ENCODE results near the gene SLC16A6. TPM values are rescaled to one million over a fixed set of nuclear protein-coding genes. Genes with fewer than 3 reads are reported as not detected.

Gene SLC16A6
- polyA plus RNA-seq, 1 of the 3 experiments (the other 2 are of a cell fraction): not detected

DNA sequence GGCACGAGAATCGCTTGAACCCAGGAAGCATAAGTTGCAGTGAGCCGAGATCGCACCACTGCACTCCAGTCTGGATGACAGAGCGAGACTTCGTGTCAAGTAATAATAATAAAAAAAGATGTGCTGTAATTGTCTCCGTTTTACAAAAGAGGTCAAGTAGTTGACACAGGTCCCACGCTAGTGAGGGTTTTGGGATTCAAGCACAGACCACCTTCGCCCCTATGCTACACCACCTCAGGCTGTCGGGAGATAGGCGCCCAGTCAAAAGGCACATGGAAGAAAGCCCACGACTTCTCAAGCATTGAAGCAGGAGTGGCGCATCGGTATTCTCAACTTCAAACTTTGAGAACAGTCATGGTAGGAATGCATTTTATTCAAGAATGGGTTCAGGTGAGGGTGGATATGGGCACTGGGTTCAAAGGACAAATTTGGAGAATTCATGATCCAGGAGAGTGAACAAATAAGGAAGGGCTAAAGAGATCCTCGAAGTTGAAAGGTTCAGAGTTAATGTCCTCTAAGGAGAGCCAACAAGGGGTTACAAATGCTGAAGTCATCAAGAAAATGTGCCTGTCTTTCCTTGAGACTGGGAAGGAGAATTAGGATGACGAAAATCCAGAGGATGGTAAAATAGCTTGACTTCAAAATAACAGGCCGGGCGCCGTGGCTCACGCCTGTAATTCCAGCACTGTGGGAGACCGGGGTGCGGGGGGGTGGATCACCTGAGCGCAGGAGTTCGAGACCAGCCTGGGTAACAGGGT, 44.5 kb downstream of the SLC16A6 start:
- ChIA-PET CTCF (interaction anchor here (1.1 to 3.2 kb wide), 6 partner anchors 41 to 226 kb away, joined by 4 to 18 read pairs (median 6); no protein-coding TSS in a partner anchor), POLR2A (interaction anchor here (1.2 to 2.8 kb wide), 4 partner anchors 41 to 210 kb away, joined by 3 to 12 read pairs (median 5); no protein-coding TSS in a partner anchor)
- H3K9ac ChIP-seq: no peak overlapping the region
- TF ChIP-seq RXRA (IDR thresholded peaks at IDR 0.05; ENCODE audit: borderline replicate concordance, low read depth): no peak
- TF ChIP-seq SIN3A (IDR thresholded peaks at IDR 0.05; ENCODE audit: borderline replicate concordance, low read depth, low read length): no peak
- no peak for TF ChIP-seq FOSL2 (IDR thresholded peaks at IDR 0.05; ENCODE audit: borderline replicate concordance, low read depth)
- no peak for TF ChIP-seq TCF12 (IDR thresholded peaks at IDR 0.05)
- TF ChIP-seq EZH2phosphoT487 (IDR thresholded peaks at IDR 0.05; ENCODE audit: borderline replicate concordance, low read depth): no peak
- TF ChIP-seq, protein P1, sequence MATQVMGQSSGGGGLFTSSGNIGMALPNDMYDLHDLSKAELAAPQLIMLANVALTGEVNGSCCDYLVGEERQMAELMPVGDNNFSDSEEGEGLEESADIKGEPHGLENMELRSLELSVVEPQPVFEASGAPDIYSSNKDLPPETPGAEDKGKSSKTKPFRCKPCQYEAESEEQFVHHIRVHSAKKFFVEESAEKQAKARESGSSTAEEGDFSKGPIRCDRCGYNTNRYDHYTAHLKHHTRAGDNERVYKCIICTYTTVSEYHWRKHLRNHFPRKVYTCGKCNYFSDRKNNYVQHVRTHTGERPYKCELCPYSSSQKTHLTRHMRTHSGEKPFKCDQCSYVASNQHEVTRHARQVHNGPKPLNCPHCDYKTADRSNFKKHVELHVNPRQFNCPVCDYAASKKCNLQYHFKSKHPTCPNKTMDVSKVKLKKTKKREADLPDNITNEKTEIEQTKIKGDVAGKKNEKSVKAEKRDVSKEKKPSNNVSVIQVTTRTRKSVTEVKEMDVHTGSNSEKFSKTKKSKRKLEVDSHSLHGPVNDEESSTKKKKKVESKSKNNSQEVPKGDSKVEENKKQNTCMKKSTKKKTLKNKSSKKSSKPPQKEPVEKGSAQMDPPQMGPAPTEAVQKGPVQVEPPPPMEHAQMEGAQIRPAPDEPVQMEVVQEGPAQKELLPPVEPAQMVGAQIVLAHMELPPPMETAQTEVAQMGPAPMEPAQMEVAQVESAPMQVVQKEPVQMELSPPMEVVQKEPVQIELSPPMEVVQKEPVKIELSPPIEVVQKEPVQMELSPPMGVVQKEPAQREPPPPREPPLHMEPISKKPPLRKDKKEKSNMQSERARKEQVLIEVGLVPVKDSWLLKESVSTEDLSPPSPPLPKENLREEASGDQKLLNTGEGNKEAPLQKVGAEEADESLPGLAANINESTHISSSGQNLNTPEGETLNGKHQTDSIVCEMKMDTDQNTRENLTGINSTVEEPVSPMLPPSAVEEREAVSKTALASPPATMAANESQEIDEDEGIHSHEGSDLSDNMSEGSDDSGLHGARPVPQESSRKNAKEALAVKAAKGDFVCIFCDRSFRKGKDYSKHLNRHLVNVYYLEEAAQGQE (IDR thresholded peaks at IDR 0.05; ENCODE audit: low read depth, low read length): no peak
- no peak for TF ChIP-seq FOXJ3 (CRISPR knock-in tag; IDR thresholded peaks at IDR 0.05)
- TF ChIP-seq JUND (IDR thresholded peaks at IDR 0.05): no peak
- no peak for TF ChIP-seq TEAD4 (IDR thresholded peaks at IDR 0.05; ENCODE audit: borderline replicate concordance, insufficient read depth)
- no peak for TF ChIP-seq FOXM1 (IDR thresholded peaks at IDR 0.05; ENCODE audit: low read depth)
- no peak for TF ChIP-seq CHD2 (IDR thresholded peaks at IDR 0.05; ENCODE audit: low read length, partially characterized antibody)
- no peak for TF ChIP-seq ELF1 (IDR thresholded peaks at IDR 0.05)
- TF ChIP-seq CTCF (IDR thresholded peaks at IDR 0.05): no peak
- TF ChIP-seq, protein P2, sequence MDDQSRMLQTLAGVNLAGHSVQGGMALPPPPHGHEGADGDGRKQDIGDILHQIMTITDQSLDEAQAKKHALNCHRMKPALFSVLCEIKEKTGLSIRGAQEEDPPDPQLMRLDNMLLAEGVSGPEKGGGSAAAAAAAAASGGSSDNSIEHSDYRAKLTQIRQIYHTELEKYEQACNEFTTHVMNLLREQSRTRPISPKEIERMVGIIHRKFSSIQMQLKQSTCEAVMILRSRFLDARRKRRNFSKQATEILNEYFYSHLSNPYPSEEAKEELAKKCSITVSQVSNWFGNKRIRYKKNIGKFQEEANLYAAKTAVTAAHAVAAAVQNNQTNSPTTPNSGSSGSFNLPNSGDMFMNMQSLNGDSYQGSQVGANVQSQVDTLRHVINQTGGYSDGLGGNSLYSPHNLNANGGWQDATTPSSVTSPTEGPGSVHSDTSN (IDR thresholded peaks at IDR 0.05): no peak
- no peaks in the 10 kb centered on the region for H3K9me2 ChIP-seq
- H3K4me3 ChIP-seq (ENCODE audit: low read depth in 2 of 2, low read length in 1 of 2): peak overlapping the region; percentile 76 to 79; a peak in 2 of 4 replicates
- H3K4me1 ChIP-seq (ENCODE audit: control insufficient read depth in 1 of 2, insufficient read depth in 2 of 2, low read depth in 1 of 2, low read length in 1 of 2): peaks cover 6 to 8% of the 10 kb centered on the region in 2 experiments; a peak in 2 of 4 replicates
- H3K4me2 ChIP-seq: peak overlapping the region; percentile 86
- H4K20me1 ChIP-seq (ENCODE audit: insufficient read depth): no peaks in the 10 kb centered on the region
- no peak overlapping the region for H3K27ac ChIP-seq (ENCODE audit: low read depth in 2 of 2, low read length in 1 of 2)
- no peaks in the 10 kb centered on the region for H3K9me3 ChIP-seq
- H3F3A ChIP-seq (replicated peaks; ENCODE audit: insufficient read depth): peaks cover 12% of the 10 kb centered on the region
- H3K36me3 ChIP-seq (replicated peaks in 1 of 2; ENCODE audit: control insufficient read depth in 1 of 2, insufficient read depth in 2 of 2, low read length in 1 of 2): peaks cover 11% of the 10 kb centered on the region in 2 experiments
- peaks cover 22% of the 10 kb centered on the region for H3K79me2 ChIP-seq (ENCODE audit: insufficient read depth)
- peak overlapping the region; percentile 89; the same call in 1 of the 2 replicates for H2AFZ ChIP-seq (ENCODE audit: low read depth)
- no peak for DNase-seq
- no peaks in the 10 kb centered on the region for H3K27me3 ChIP-seq (ENCODE audit: insufficient read depth)
- 94% methylated on average over 24 of the region's 24 CpGs for WGBS (ENCODE audit: low lambda C conversion rate)
